DND-41 (cell line): ENCODE data around the gene SERPINB12.

Experiments used
- ATAC-seq: fragments of 200-7000 bp; cut with Tn5 transposase; 3 replicates; pipeline ENCODE4 v1.9.1; 2021; ENCODE audit warnings: low read depth; ENCODE audit not compliant: insufficient read depth
- DNase-seq: peaks from one replicate; pipeline ENCODE4 v3.0.0-alpha.2; 2020
- H2AFZ ChIP-seq: 2 replicates; pipeline ENCODE4 v1.6.0; 2012; ENCODE audit warnings: low read depth, low read length
- H3K27ac ChIP-seq: 2 replicates; pipeline ENCODE4 v1.5.1; 2012; ENCODE audit warnings: low read length, inconsistent platforms
- H3K27me3 ChIP-seq: fragments of 200-600 bp; sonication (generic); 2 replicates; pipeline ENCODE4 v1.6.0; 2012; ENCODE audit warnings: low read length, mild to moderate bottlenecking, inconsistent platforms; ENCODE audit not compliant: insufficient read depth, poor library complexity
- H3K36me3 ChIP-seq: 2 replicates; pipeline ENCODE4 v1.5.1; 2012; ENCODE audit warnings: low read length, inconsistent platforms; ENCODE audit not compliant: insufficient read depth
- H3K4me1 ChIP-seq: 2 replicates; pipeline ENCODE4 v1.5.1; 2012; ENCODE audit warnings: mild to moderate bottlenecking, low read length; ENCODE audit not compliant: insufficient read depth
- H3K4me2 ChIP-seq: 2 replicates; pipeline ENCODE4 v1.6.0; 2012; ENCODE audit warnings: mild to moderate bottlenecking, moderate library complexity, low read length, inconsistent platforms; ENCODE audit not compliant: insufficient read depth
- H3K4me3 ChIP-seq, 2 experiments: fragments of 200-600 bp in 1 of 2; shearing (Covaris generic) in 1 of 2; 2 replicates each; pipeline ENCODE4 v1.5.1; 2012 to 2016; ENCODE audit warnings: inconsistent platforms in 2 of 2, low read length in 2 of 2, mild to moderate bottlenecking in 2 of 2, low read depth in 1 of 2, moderate library complexity in 1 of 2
- H3K79me2 ChIP-seq: 2 replicates; pipeline ENCODE4 v1.6.0; 2012; ENCODE audit warnings: low read length, inconsistent platforms; ENCODE audit not compliant: insufficient read depth
- H3K9ac ChIP-seq: 2 replicates; pipeline ENCODE4 v1.6.0; 2012; ENCODE audit warnings: low read depth, mild to moderate bottlenecking, inconsistent platforms, low read length, moderate library complexity
- H3K9me3 ChIP-seq: 2 replicates; pipeline ENCODE4 v1.5.1; 2012; ENCODE audit warnings: low read length, moderate library complexity, mild to moderate bottlenecking, inconsistent platforms; ENCODE audit not compliant: insufficient read depth, severe bottlenecking
- H4K20me1 ChIP-seq: 2 replicates; pipeline ENCODE4 v1.6.0; 2012; ENCODE audit warnings: low read length; ENCODE audit not compliant: insufficient read depth
- CTCF ChIP-seq: IDR thresholded peaks from 2 replicates; pipeline ENCODE4 v1.5.1; 2012; ENCODE audit warnings: borderline replicate concordance, low read length, moderate library complexity, mild to moderate bottlenecking; ENCODE audit not compliant: poor library complexity, severe bottlenecking; ENCODE audit errors: extremely low read depth
- EZH2 ChIP-seq: IDR thresholded peaks from 3 replicates; pipeline ENCODE4 v1.6.1; 2012; ENCODE audit warnings: borderline replicate concordance, low read depth, mild to moderate bottlenecking, moderate library complexity, low read length, inconsistent platforms; ENCODE audit not compliant: severe bottlenecking

SERPINB12 gene

GRCh38 chr18:63505566-63506335, 36.4 kb upstream of the SERPINB12 start:
- H3K27ac ChIP-seq: no peak overlapping the region
- H2AFZ ChIP-seq: no peak overlapping the region
- H3K4me3 ChIP-seq: no peak overlapping the region
- H3K36me3 ChIP-seq: no peaks in the 10 kb centered on the region
- ATAC-seq (peak; percentile 69), DNase-seq (peak; percentile 39)
- H4K20me1 ChIP-seq: no peaks in the 10 kb centered on the region
- no peaks in the 10 kb centered on the region for H3K9me3 ChIP-seq
- H3K4me1 ChIP-seq: no peaks in the 10 kb centered on the region
- H3K27me3 ChIP-seq: no peaks in the 10 kb centered on the region
- no peak overlapping the region for H3K4me2 ChIP-seq
- no peaks in the 10 kb centered on the region for H3K79me2 ChIP-seq
- no peak overlapping the region for H3K9ac ChIP-seq
- peak; percentile 66 for TF ChIP-seq CTCF
- no peak for TF ChIP-seq EZH2

GRCh38 chr18:63506336-63506646, 35.9 kb upstream of the SERPINB12 start:
- no peaks in the 10 kb centered on the region for H3K79me2 ChIP-seq
- no peak for TF ChIP-seq CTCF
- TF ChIP-seq EZH2: no peak
- ATAC-seq (no peak), DNase-seq (no peak)
- H3K4me1 ChIP-seq: no peaks in the 10 kb centered on the region
- H3K27ac ChIP-seq: no peak overlapping the region
- H3K36me3 ChIP-seq: no peaks in the 10 kb centered on the region
- peaks cover 4% of the 10 kb centered on the region for H3K27me3 ChIP-seq
- no peak overlapping the region for H3K4me3 ChIP-seq
- no peak overlapping the region for H3K4me2 ChIP-seq
- no peaks in the 10 kb centered on the region for H4K20me1 ChIP-seq
- H3K9me3 ChIP-seq: no peaks in the 10 kb centered on the region
- no peak overlapping the region for H2AFZ ChIP-seq
- no peak overlapping the region for H3K9ac ChIP-seq

- TF ChIP-seq CTCF (no peak), EZH2 (no peak)
- Histone ChIP-seq H3K4me1 (no peaks in the 10 kb centered on the region), H3K79me2 (no peaks in the 10 kb centered on the region), H3K9me3 (no peaks in the 10 kb centered on the region), H3K4me2 (no peak overlapping the region), H3K4me3 (no peak overlapping the region), H3K27ac (no peak overlapping the region), H3K27me3 (peaks cover 9% of the 10 kb centered on the region), H3K9ac (no peak overlapping the region), H2AFZ (no peak overlapping the region), H4K20me1 (no peaks in the 10 kb centered on the region), H3K36me3 (no peaks in the 10 kb centered on the region)
- ATAC-seq (no peak), DNase-seq (no peak)
Observed at GRCh38 chr18:63508596-63508995, 33.6 kb upstream of the SERPINB12 start.
